H9 (cell line): ENCODE data around the gene NT5DC1. TPM values are rescaled to one million over a fixed set of nuclear protein-coding genes. Genes with fewer than 3 reads are reported as not detected.
"Not testable (repeated sequence)": the region's sequence is repeated elsewhere in the genome, so short reads cannot be mapped to it uniquely, and the experiment has no call there.

ENCODE experiments used
- DNase-seq: peaks from one replicate; pipeline ENCODE4 v3.0.0-alpha.2; 2017
- H2AFZ ChIP-seq: one replicate; pipeline ENCODE4 v1.6.1; 2013; ENCODE audit warnings: mild to moderate bottlenecking, low read length, control low read depth, moderate library complexity
- H2AK5ac ChIP-seq: 2 replicates; pipeline ENCODE4 v1.6.1; 2013; ENCODE audit warnings: low read length, control low read depth, mixed read lengths; ENCODE audit not compliant: insufficient read length
- H2BK120ac ChIP-seq: one replicate; pipeline ENCODE4 v1.6.1; 2013; ENCODE audit warnings: low read depth, mild to moderate bottlenecking, low read length, control low read depth, inconsistent platforms; ENCODE audit not compliant: poor library complexity, severe bottlenecking
- H2BK12ac ChIP-seq: 2 replicates; pipeline ENCODE4 v1.6.1; 2013; ENCODE audit warnings: low read length, control low read depth, mixed read lengths, low read depth; ENCODE audit not compliant: insufficient read length
- H2BK15ac ChIP-seq: 2 replicates; pipeline ENCODE4 v1.6.1; 2013; ENCODE audit warnings: low read depth, low read length, control low read depth
- H2BK20ac ChIP-seq: one replicate; pipeline ENCODE4 v1.6.1; 2013; ENCODE audit warnings: low read depth, mild to moderate bottlenecking, low read length, control low read depth, inconsistent platforms; ENCODE audit not compliant: poor library complexity, severe bottlenecking
- H2BK5ac ChIP-seq: 2 replicates; pipeline ENCODE4 v1.6.1; 2013; ENCODE audit warnings: low read length, control low read depth, mixed read lengths; ENCODE audit not compliant: insufficient read length
- H3K14ac ChIP-seq: 2 replicates; pipeline ENCODE4 v1.6.1; 2013; ENCODE audit warnings: low read length, control low read depth; ENCODE audit not compliant: insufficient read depth
- H3K18ac ChIP-seq: 2 replicates; pipeline ENCODE4 v1.6.1; 2013; ENCODE audit warnings: low read depth, mild to moderate bottlenecking, mixed read lengths, low read length, control low read depth; ENCODE audit not compliant: insufficient read length
- H3K23ac ChIP-seq: 2 replicates; pipeline ENCODE4 v1.6.1; 2013; ENCODE audit warnings: low read length, control low read depth, mixed read lengths, low read depth; ENCODE audit not compliant: insufficient read length
- H3K23me2 ChIP-seq: 2 replicates; pipeline ENCODE4 v1.6.1; 2013; ENCODE audit warnings: low read depth, mild to moderate bottlenecking, mixed read lengths, low read length, control low read depth; ENCODE audit not compliant: insufficient read length, poor library complexity, severe bottlenecking
- H3K27ac ChIP-seq: 2 replicates; pipeline ENCODE4 v1.5.1; 2013; ENCODE audit warnings: low read length, control low read depth, mixed read lengths, low read depth; ENCODE audit not compliant: insufficient read length
- H3K27me3 ChIP-seq: 2 replicates; pipeline ENCODE4 v1.6.1; 2013; ENCODE audit warnings: low read length, control low read depth, inconsistent platforms; ENCODE audit not compliant: insufficient read depth
- H3K4ac ChIP-seq: 2 replicates; pipeline ENCODE4 v1.6.1; 2013; ENCODE audit warnings: low read depth, mild to moderate bottlenecking, control low read depth, inconsistent platforms, low read length, moderate library complexity
- H3K4me1 ChIP-seq: 2 replicates; pipeline ENCODE4 v1.6.1; 2013; ENCODE audit warnings: low read length, control low read depth, inconsistent platforms; ENCODE audit not compliant: insufficient read depth
- H3K4me2 ChIP-seq: 2 replicates; pipeline ENCODE4 v1.6.1; 2013; ENCODE audit warnings: low read length, control low read depth, mixed read lengths; ENCODE audit not compliant: insufficient read length, insufficient read depth
- H3K56ac ChIP-seq: 2 replicates; pipeline ENCODE4 v1.6.1; 2013; ENCODE audit warnings: low read depth, mild to moderate bottlenecking, mixed read lengths, low read length, control low read depth; ENCODE audit not compliant: insufficient read length
- H3K79me1 ChIP-seq: 2 replicates; pipeline ENCODE4 v1.6.1; 2013; ENCODE audit warnings: low read depth, mild to moderate bottlenecking, moderate library complexity, low read length, control low read depth, inconsistent platforms; ENCODE audit not compliant: insufficient read depth, poor library complexity, severe bottlenecking
- H3K79me2 ChIP-seq: 2 replicates; pipeline ENCODE4 v1.6.1; 2013; ENCODE audit warnings: low read length, control low read depth, inconsistent platforms; ENCODE audit not compliant: insufficient read depth
- H3K9ac ChIP-seq: 2 replicates; pipeline ENCODE4 v1.6.1; 2013; ENCODE audit warnings: low read length, control low read depth, mixed read lengths; ENCODE audit not compliant: insufficient read length; ENCODE audit errors: extremely low read depth
- H3K9me3 ChIP-seq: one replicate; pipeline ENCODE4 v1.6.1; 2013; ENCODE audit warnings: low read depth, low read length, inconsistent platforms; ENCODE audit not compliant: control insufficient read depth
- H3T11ph ChIP-seq: one replicate; pipeline ENCODE4 v1.6.1; 2013; ENCODE audit warnings: mild to moderate bottlenecking, low read length, control low read depth, inconsistent platforms
- H4K20me1 ChIP-seq: one replicate; pipeline ENCODE4 v1.6.1; 2013; ENCODE audit not compliant: control insufficient read depth, insufficient read length, insufficient read depth
- H4K5ac ChIP-seq: 2 replicates; pipeline ENCODE4 v1.6.1; 2013; ENCODE audit warnings: low read depth, mild to moderate bottlenecking, mixed read lengths, low read length, control low read depth; ENCODE audit not compliant: insufficient read length
- H4K8ac ChIP-seq: replicated peaks from 2 replicates; pipeline ENCODE4 v1.6.1; 2013; ENCODE audit warnings: low read length, control low read depth, mixed read lengths, low read depth; ENCODE audit not compliant: insufficient read length
- H4K91ac ChIP-seq: 2 replicates; pipeline ENCODE4 v1.6.1; 2013; ENCODE audit warnings: low read depth, mild to moderate bottlenecking, moderate library complexity, mixed read lengths, low read length, control low read depth; ENCODE audit not compliant: insufficient read length
- H3K27ac Mint-ChIP-seq, 3 experiments: 2 replicates in 2 of 3; 3 replicates in 1 of 3; pipeline ENCODE4 v1.8.0; 2020 to 2021; ENCODE audit warnings: mixed read lengths in 3 of 3, mild to moderate bottlenecking in 1 of 3, moderate library complexity in 1 of 3
- H3K27me3 Mint-ChIP-seq: 2 replicates; pipeline ENCODE4 v1.8.0; 2021; ENCODE audit warnings: low read depth, mild to moderate bottlenecking, moderate library complexity, mixed read lengths
- H3K36me3 Mint-ChIP-seq, 3 experiments: 2 replicates in 2 of 3; 3 replicates in 1 of 3; pipeline ENCODE4 v1.8.0; 2020 to 2021; ENCODE audit warnings: low read depth in 3 of 3, mixed read lengths in 3 of 3; ENCODE audit not compliant: insufficient read depth in 1 of 3
- H3K4me1 Mint-ChIP-seq, 2 experiments: 2 replicates each; pipeline ENCODE4 v1.8.0; 2020; ENCODE audit warnings: mixed read lengths in 2 of 2
- H3K4me3 Mint-ChIP-seq, 2 experiments: 2 replicates in 1 of 2; 3 replicates in 1 of 2; pipeline ENCODE4 v1.8.0; 2020 to 2021; ENCODE audit warnings: mild to moderate bottlenecking in 2 of 2, mixed read lengths in 2 of 2, moderate library complexity in 1 of 2
- H3K9me3 Mint-ChIP-seq, 2 experiments: 2 replicates in 1 of 2; 3 replicates in 1 of 2; pipeline ENCODE4 v1.8.0; 2020; ENCODE audit warnings: mild to moderate bottlenecking in 2 of 2, mixed read lengths in 2 of 2, moderate library complexity in 1 of 2
- WGBS: extraction: QIAGEN DNeasy Blood & Tissue Kit; methylation state at CpG from one replicate; pipeline ENCODE4 v1.1.7; 2013; ENCODE audit warnings: missing lambda C conversion rate, low lambda C conversion rate, mixed read lengths; ENCODE audit not compliant: insufficient read length; ENCODE audit errors: extremely low coverage; 5-methylcytosine and 5-hydroxymethylcytosine counted together
- total RNA-seq: library from RNA; stranded (reverse); gene quantifications from 2 replicates; pipeline ENCODE4 v1.2.1, GENCODE V29; 2021
- TF ChIP-seq, protein P1 (sequence below): fragments of 200-600 bp; sonication (generic); conservative IDR thresholded peaks from 3 replicates; pipeline ENCODE4 v1.8.0; 2021; ENCODE audit warnings: antibody characterized with exemption, mild to moderate bottlenecking

NT5DC1 gene
- total RNA-seq, 1 experiment from 2014 or later, result 64.9 TPM

DNA sequence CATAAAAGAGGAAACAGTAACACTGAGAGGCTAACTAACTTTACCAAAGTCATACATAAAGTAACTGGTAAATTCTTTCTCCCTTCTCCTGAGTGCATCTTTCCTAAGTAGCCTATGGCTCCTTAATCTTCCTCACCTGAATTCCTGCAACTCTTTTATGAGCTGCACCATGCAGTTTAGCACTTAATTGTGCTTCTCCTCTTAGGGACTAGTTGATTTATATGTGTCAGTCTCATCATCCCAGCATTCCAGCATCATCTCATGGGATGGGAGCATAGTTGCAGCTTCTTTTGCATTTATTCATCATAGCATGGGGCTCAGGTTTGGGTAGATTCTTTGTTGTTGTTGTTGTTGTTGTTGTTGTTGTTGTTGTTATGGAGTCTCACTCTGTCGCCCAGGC lies 182.5 kb downstream of the NT5DC1 start:
- Histone ChIP-seq H3K23ac (no peak overlapping the region), H2BK20ac (no peak overlapping the region), H3K4me2 (no peak overlapping the region), H3K79me1 (peaks cover 3% of the 10 kb centered on the region), H2BK15ac (no peak overlapping the region), H2BK5ac (no peak overlapping the region), H2BK120ac (no peak overlapping the region), H2BK12ac (no peak overlapping the region), H3K4me1 (no peaks in the 10 kb centered on the region; the same call in 1 of the 2 replicates), H3K23me2 (peaks cover 10% of the 10 kb centered on the region), H3K14ac (no peak overlapping the region), H3K27me3 (no peaks in the 10 kb centered on the region), H3K9me3 (no peaks in the 10 kb centered on the region), H4K8ac (no peak overlapping the region), H3K27ac (no peak overlapping the region), H4K91ac (no peak overlapping the region), H2AFZ (no peak overlapping the region), H3K9ac (no peak overlapping the region), H2AK5ac (no peak overlapping the region), H4K5ac (no peak overlapping the region), H3K56ac (no peak overlapping the region), H3K4ac (no peak overlapping the region), H3K79me2 (peaks cover 7% of the 10 kb centered on the region; the same call in 1 of the 2 replicates), H4K20me1 (no peaks in the 10 kb centered on the region), H3K18ac (no peak overlapping the region), H3T11ph (no peak overlapping the region)
- H3K9me3 Mint-ChIP-seq, result no peaks in the 10 kb centered on the region
- peak overlapping the region in 1 of 3 experiments; percentile 28; a peak in 1 of 7 replicates for H3K27ac Mint-ChIP-seq
- H3K27me3 Mint-ChIP-seq, result no peaks in the 10 kb centered on the region; the same call in 1 of the 2 replicates
- no peak for DNase-seq
- no CpG with 5 or more reads among the region's 1 CpG for WGBS
- TF ChIP-seq, protein P1, sequence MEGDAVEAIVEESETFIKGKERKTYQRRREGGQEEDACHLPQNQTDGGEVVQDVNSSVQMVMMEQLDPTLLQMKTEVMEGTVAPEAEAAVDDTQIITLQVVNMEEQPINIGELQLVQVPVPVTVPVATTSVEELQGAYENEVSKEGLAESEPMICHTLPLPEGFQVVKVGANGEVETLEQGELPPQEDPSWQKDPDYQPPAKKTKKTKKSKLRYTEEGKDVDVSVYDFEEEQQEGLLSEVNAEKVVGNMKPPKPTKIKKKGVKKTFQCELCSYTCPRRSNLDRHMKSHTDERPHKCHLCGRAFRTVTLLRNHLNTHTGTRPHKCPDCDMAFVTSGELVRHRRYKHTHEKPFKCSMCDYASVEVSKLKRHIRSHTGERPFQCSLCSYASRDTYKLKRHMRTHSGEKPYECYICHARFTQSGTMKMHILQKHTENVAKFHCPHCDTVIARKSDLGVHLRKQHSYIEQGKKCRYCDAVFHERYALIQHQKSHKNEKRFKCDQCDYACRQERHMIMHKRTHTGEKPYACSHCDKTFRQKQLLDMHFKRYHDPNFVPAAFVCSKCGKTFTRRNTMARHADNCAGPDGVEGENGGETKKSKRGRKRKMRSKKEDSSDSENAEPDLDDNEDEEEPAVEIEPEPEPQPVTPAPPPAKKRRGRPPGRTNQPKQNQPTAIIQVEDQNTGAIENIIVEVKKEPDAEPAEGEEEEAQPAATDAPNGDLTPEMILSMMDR, result no peak
- H3K4me1 Mint-ChIP-seq, result peaks cover 18 to 22% of the 10 kb centered on the region in 2 experiments
- no peak overlapping the region; a peak in 1 of 5 replicates for H3K4me3 Mint-ChIP-seq
- H3K36me3 Mint-ChIP-seq, result peaks cover 2 to 11% (median 11%) of the 10 kb centered on the region in 3 experiments; a peak in 6 of 7 replicates

DNA sequence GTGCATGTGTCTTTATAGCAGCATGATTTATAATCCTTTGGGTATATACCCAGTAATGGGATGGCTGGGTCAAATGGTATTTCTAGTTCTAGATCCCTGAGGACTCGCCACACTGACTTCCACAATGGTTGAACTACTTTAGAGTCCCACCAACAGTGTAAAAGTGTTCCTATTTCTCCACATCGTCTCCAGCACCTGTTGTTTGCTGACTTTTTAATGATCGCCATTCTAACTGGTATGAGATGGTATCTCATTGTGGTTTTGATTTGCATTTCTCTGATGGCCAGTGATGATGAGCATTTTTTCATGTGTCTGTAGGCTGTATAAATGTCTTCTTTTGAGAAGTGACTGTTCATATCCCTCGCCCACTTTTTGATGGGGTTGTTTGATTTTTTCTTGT lies 184.3 kb downstream of the NT5DC1 start:
- H3K27ac ChIP-seq, H2AFZ ChIP-seq, H2BK20ac ChIP-seq, H2BK15ac ChIP-seq, H3K23me2 ChIP-seq, H3K23ac ChIP-seq, H3K9me3 ChIP-seq, H3K18ac ChIP-seq, H2AK5ac ChIP-seq, H3K4me3 Mint-ChIP-seq, H4K20me1 ChIP-seq, H3K27ac Mint-ChIP-seq, H2BK120ac ChIP-seq, H3K4me1 ChIP-seq, H2BK12ac ChIP-seq, H4K5ac ChIP-seq, H3T11ph ChIP-seq, H3K14ac ChIP-seq, H4K91ac ChIP-seq, H4K8ac ChIP-seq, H3K36me3 Mint-ChIP-seq, H2BK5ac ChIP-seq, H3K4me2 ChIP-seq, H3K27me3 ChIP-seq, H3K56ac ChIP-seq, H3K79me2 ChIP-seq, H3K9ac ChIP-seq, H3K9me3 Mint-ChIP-seq, H3K4ac ChIP-seq, H3K27me3 Mint-ChIP-seq, DNase-seq, H3K79me1 ChIP-seq: not testable (repeated sequence)
- peaks cover 11 to 13% of the 10 kb centered on the region in 2 experiments for H3K4me1 Mint-ChIP-seq
- WGBS, result no CpG with 5 or more reads among the region's 4 CpGs
